Caco-2 (cell line): Measurements from ENCODE around the gene NDUFB10. TPM values are rescaled to one million over a fixed set of nuclear protein-coding genes. Genes with fewer than 3 reads are reported as not detected.
"Not testable (repeated sequence)": the region's sequence is repeated elsewhere in the genome, so short reads cannot be mapped to it uniquely, and the experiment has no call there.

Experiments
- BruUV-seq: library from RNA; stranded (reverse); fragments of 400-500 nt; replicated peaks from 2 replicates; lab custom pipeline; 2021; lab: Mats Ljungman, UMichigan
- CTCF ChIA-PET: fragments of 300-600 bp; sonication (Branson Sonifier 250); formaldehyde crosslinking; loops from one replicate; lab custom pipeline; 2022; ENCODE audit warnings: antibody characterized with exemption; lab: Charles Lee
- POLR2A ChIA-PET: fragments of 300-600 bp; sonication (Branson Sonifier 250); formaldehyde crosslinking; loops from one replicate; lab custom pipeline; 2022; ENCODE audit warnings: antibody characterized with exemption; lab: Charles Lee
- DNase-seq, 2 experiments: peaks; one replicate each; pipeline versions ENCODE4 v3.0.0 to v3.0.0-alpha.2; 2020 to 2022
- H3K27me3 ChIP-seq: replicated peaks from 2 replicates; pipeline ENCODE4 v1.6.0; 2011; ENCODE audit warnings: low read length; ENCODE audit not compliant: control insufficient read depth, insufficient read depth
- H3K36me3 ChIP-seq: 2 replicates; pipeline ENCODE4 v1.5.1; 2011; ENCODE audit warnings: low read length; ENCODE audit not compliant: control insufficient read depth, insufficient read depth
- H3K4me1 ChIP-seq: fragments of 250-450 bp; sonication (Bioruptor Pico); 2 replicates; pipeline ENCODE4 v1.5.1; 2020; ENCODE audit warnings: mild to moderate bottlenecking
- H3K4me3 ChIP-seq: 2 replicates; pipeline ENCODE4 v1.5.1; 2011; ENCODE audit warnings: low read depth, mild to moderate bottlenecking, control low read depth, low read length
- H3K9me3 ChIP-seq: fragments of 250-450 bp; sonication (Bioruptor Pico); 2 replicates; pipeline ENCODE4 v1.5.1; 2020; ENCODE audit warnings: mild to moderate bottlenecking, moderate library complexity
- H3K27ac Mint-ChIP-seq: one replicate; pipeline ENCODE4 v1.8.0; 2022; ENCODE audit warnings: mixed read lengths; ENCODE audit not compliant: unreplicated experiment
- H3K27me3 Mint-ChIP-seq: one replicate; pipeline ENCODE4 v1.8.0; 2022; ENCODE audit warnings: mixed read lengths; ENCODE audit not compliant: insufficient read depth, unreplicated experiment
- H3K36me3 Mint-ChIP-seq: one replicate; pipeline ENCODE4 v1.8.0; 2022; ENCODE audit warnings: mild to moderate bottlenecking, mixed read lengths; ENCODE audit not compliant: insufficient read depth, unreplicated experiment
- H3K4me1 Mint-ChIP-seq: one replicate; pipeline ENCODE4 v1.8.0; 2022; ENCODE audit warnings: low read depth, mixed read lengths; ENCODE audit not compliant: unreplicated experiment
- H3K4me3 Mint-ChIP-seq: one replicate; pipeline ENCODE4 v1.8.0; 2022; ENCODE audit warnings: mild to moderate bottlenecking, moderate library complexity, mixed read lengths; ENCODE audit not compliant: unreplicated experiment
- H3K9me3 Mint-ChIP-seq: one replicate; pipeline ENCODE4 v1.8.0; 2022; ENCODE audit warnings: mixed read lengths; ENCODE audit not compliant: unreplicated experiment
- CTCF ChIP-seq, 2 experiments: fragments of 200-600 bp in 1 of 2; IDR thresholded peaks; 1 replicate in 1 of 2; 2 replicates in 1 of 2; pipeline versions ENCODE4 v1.5.1 to v1.8.0; 2011 to 2022; ENCODE audit warnings: antibody characterized with exemption in 1 of 2, control low read depth in 1 of 2, inconsistent platforms in 1 of 2, low read depth in 1 of 2, low read length in 1 of 2, mild to moderate bottlenecking in 1 of 2, moderate library complexity in 1 of 2; ENCODE audit not compliant: insufficient read depth in 1 of 2, severe bottlenecking in 1 of 2, unreplicated experiment in 1 of 2
- intact Hi-C: fragments of 100-400 bp; cut with micrococcal nuclease; formaldehyde crosslinking; loops from one replicate; pipeline ENCODE4 v1.10.0; 2022; ENCODE audit not compliant: unreplicated experiment
- total RNA-seq: library from RNA; stranded (reverse); gene quantifications from 2 replicates; pipeline ENCODE4 v1.2.3, GENCODE V29; 2022

Gene NDUFB10
- total RNA-seq, 1 experiment from 2014 or later, result 128 TPM

- intact Hi-C loops, result no loop called here
- Histone ChIP-seq H3K27me3 (no peaks in the 10 kb centered on the region), H3K4me3 (peak overlapping the region; percentile 76), H3K9me3 (no peaks in the 10 kb centered on the region), H3K36me3 (peaks cover 8% of the 10 kb centered on the region), H3K4me1 (peaks cover 17% of the 10 kb centered on the region)
- BruUV-seq, result TSS peak; percentile 23
- no peaks in the 10 kb centered on the region for H3K27me3 Mint-ChIP-seq
- ChIA-PET POLR2A (interaction anchor here (0.6 to 1.3 kb wide), 5 partner anchors 11 to 195 kb away, joined by 3 to 7 read pairs (median 3); partner anchors contain the start of genes MSRB1, NUBP2, SPSB3 and TRAF7), CTCF (no interaction called here)
- TF ChIP-seq CTCF (IDR thresholded peaks at IDR 0.05; ENCODE audit: insufficient read depth in 1 of 2, low read depth in 1 of 2, low read length in 1 of 2, severe bottlenecking in 1 of 2, unreplicated experiment in 1 of 2), result no peak
- H3K4me3 Mint-ChIP-seq, result peak overlapping the region; percentile 89
- H3K36me3 Mint-ChIP-seq, result peaks cover 69% of the 10 kb centered on the region
- H3K4me1 Mint-ChIP-seq, result peaks cover 22% of the 10 kb centered on the region
- no peaks in the 10 kb centered on the region for H3K9me3 Mint-ChIP-seq
- peak; percentile 43 to 70 for DNase-seq
- H3K27ac Mint-ChIP-seq, result peak overlapping the region; percentile 87
These were observed 1.6 kb downstream of the NDUFB10 start for GRCh38 chr16:1960665-1961630.

GRCh38 chr16:1961651-1962067 is 2.3 kb downstream of the NDUFB10 start:
- no peaks in the 10 kb centered on the region for H3K27me3 Mint-ChIP-seq
- no peak for TF ChIP-seq CTCF (IDR thresholded peaks at IDR 0.05; ENCODE audit: insufficient read depth in 1 of 2, low read depth in 1 of 2, low read length in 1 of 2, severe bottlenecking in 1 of 2, unreplicated experiment in 1 of 2)
- no peak overlapping the region for H3K27ac Mint-ChIP-seq
- DNase-seq, result no peak
- no TSS peak for BruUV-seq
- H3K9me3 Mint-ChIP-seq, result no peaks in the 10 kb centered on the region
- ChIA-PET CTCF (no interaction called here), POLR2A (interaction anchor here (1.3 kb wide), 1 partner anchor 179 kb away, joined by 3 read pairs; the partner anchor contains the start of genes NUBP2 and SPSB3)
- Histone ChIP-seq H3K27me3 (no peaks in the 10 kb centered on the region), H3K4me3 (no peak overlapping the region), H3K4me1 (peaks cover 17% of the 10 kb centered on the region), H3K36me3 (peaks cover 8% of the 10 kb centered on the region), H3K9me3 (no peaks in the 10 kb centered on the region)
- peaks cover 22% of the 10 kb centered on the region for H3K4me1 Mint-ChIP-seq
- H3K4me3 Mint-ChIP-seq, result peak overlapping the region; percentile 89
- peaks cover 69% of the 10 kb centered on the region for H3K36me3 Mint-ChIP-seq
- intact Hi-C loops, result no loop called here

GRCh38 chr16:1962161-1963153 is 3.1 kb downstream of the NDUFB10 start:
- POLR2A ChIA-PET, intact Hi-C loops, H3K36me3 ChIP-seq, H3K9me3 ChIP-seq, DNase-seq, H3K27me3 ChIP-seq, H3K27me3 Mint-ChIP-seq, CTCF ChIA-PET, H3K9me3 Mint-ChIP-seq: not testable (repeated sequence)
- Mint-ChIP-seq H3K27ac (peak overlapping the region; percentile 96), H3K36me3 (peaks cover 69% of the 10 kb centered on the region), H3K4me1 (peaks cover 22% of the 10 kb centered on the region), H3K4me3 (peak overlapping the region; percentile 76)
- TSS peak; percentile 71 for BruUV-seq
- H3K4me1 ChIP-seq, result peaks cover 17% of the 10 kb centered on the region
- H3K4me3 ChIP-seq, result peak overlapping the region; percentile 83; the same call in 1 of the 2 replicates
